ENCODE results near the gene STK32C.
"Not testable (repeated sequence)": the region's sequence is repeated elsewhere in the genome, so short reads cannot be mapped to it uniquely, and the experiment has no call there.

STK32C gene

DNA sequence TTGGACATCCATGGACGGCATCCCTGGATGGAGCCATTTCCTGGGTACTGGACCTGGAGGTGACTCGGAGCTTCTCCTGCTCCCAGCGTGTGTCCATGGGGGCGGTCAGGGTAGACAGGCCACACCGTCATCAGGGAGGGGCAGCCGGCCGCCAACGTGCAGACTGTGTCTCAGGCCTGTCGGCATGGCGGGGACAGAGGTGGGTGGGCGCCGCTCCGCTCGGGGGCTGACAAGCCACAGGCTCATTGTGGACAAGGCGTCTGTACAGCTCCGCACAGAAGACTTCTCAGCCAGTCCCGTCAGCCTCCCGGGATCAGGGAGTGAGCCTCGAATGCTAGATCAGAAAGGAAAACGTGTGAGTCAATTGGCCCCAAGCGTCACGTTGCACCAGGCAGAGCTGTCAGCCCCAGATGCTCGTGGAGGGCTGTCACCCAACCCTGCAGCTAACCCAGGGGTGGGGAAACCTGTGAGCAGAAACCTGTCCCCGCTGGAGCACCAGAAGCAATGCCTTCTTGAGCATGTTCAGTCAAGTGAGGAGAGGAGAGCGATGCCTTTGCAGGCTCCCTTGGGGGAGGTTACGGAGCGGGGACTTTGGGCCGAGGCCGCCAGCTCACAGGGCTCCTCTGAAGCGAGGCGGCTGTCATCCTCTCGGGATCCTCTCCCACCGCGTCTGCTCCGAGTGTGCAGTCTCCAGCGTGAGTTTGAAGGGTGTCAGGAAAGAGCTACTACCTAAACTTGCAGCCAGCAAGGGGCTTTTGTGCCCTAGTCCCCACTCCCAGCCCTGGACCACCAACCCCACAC lies 137.0 kb downstream of the STK32C start:
- DNase-seq (ENCODE audit: low read depth in 1 of 2, low spot score in 1 of 2) = no peak

GRCh38 chr10:132169766-132170560 lies 137.8 kb downstream of the STK32C start:
- DNase-seq (ENCODE audit: low read depth in 1 of 2, low spot score in 1 of 2) = no peak

- no peak for DNase-seq (ENCODE audit: low read depth in 1 of 2, low spot score in 1 of 2)
Observed at GRCh38 chr10:132169031-132169765, 138.6 kb downstream of the STK32C start.

GRCh38 chr10:132168571-132169030 lies 139.1 kb downstream of the STK32C start:
- no peak for DNase-seq (ENCODE audit: low read depth in 1 of 2, low spot score in 1 of 2)

- DNase-seq (ENCODE audit: low read depth in 1 of 2, low spot score in 1 of 2) = no peak
Observed at GRCh38 chr10:132167976-132168375, 139.8 kb downstream of the STK32C start.

GRCh38 chr10:132167041-132167674 lies 140.6 kb downstream of the STK32C start:
- no peak for DNase-seq (ENCODE audit: low read depth in 1 of 2, low spot score in 1 of 2)

- DNase-seq (ENCODE audit: low read depth in 1 of 2, low spot score in 1 of 2) = no peak
Observed at GRCh38 chr10:132166216-132166950, 141.4 kb downstream of the STK32C start.

DNA sequence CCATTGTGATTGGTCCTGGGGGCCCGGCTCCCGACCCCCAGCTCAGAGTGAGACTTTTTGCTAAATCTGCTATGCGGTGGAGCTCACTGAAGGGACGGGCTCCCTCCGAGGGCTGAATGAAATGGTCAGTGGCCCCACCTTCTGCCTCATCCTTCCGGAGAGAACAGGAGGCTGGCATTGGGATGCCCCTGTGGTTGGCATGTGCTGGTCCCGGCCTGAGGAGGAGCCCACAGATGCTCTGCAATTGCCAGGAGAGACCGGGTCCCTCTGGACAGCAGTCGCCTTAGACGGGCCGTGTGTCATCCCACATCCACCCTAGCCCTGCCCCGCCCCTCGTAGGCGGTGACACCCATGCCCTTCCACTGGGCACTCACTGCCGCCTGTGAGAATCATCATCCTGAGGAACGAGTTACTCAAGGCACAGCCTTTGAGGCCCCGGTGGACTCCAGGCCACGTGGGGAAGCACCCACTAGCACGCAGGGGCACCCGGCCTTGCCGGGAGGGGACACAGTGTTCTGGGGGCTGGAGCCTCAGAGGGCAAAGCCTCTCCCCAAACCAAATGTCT lies 142.3 kb downstream of the STK32C start:
- DNase-seq (ENCODE audit: low read depth in 1 of 2, low spot score in 1 of 2) = no peak

DNA sequence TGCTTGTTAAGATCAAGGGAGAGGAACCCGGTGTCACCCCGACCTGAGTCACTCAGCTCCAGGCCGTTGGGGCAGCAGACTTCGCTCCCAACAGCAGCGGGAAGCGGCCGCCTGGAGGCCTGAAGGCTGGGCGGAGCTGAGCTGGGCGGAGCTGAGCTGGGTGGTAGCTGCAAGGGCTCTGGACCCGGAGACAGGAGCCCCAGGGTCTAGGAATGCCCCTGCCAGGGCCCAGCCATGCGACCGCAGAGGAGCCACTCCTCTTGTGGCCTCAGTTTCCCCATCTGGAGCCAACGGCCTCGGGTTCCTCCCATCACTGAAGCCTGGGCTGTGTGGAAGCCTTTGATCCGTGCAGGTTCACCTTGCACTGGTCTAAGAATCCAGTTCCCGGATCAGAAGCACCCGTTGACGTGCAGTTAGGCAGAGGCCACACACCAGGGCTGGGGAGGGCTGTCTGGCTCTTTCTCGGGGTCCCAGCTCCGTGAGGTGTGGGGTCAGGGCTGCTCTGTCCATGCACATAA lies 142.9 kb downstream of the STK32C start:
- no peak for DNase-seq (ENCODE audit: low read depth in 1 of 2, low spot score in 1 of 2)

GRCh38 chr10:132163826-132164515 lies 143.8 kb downstream of the STK32C start:
- DNase-seq (ENCODE audit: low read depth in 1 of 2, low spot score in 1 of 2) = no peak

DNA sequence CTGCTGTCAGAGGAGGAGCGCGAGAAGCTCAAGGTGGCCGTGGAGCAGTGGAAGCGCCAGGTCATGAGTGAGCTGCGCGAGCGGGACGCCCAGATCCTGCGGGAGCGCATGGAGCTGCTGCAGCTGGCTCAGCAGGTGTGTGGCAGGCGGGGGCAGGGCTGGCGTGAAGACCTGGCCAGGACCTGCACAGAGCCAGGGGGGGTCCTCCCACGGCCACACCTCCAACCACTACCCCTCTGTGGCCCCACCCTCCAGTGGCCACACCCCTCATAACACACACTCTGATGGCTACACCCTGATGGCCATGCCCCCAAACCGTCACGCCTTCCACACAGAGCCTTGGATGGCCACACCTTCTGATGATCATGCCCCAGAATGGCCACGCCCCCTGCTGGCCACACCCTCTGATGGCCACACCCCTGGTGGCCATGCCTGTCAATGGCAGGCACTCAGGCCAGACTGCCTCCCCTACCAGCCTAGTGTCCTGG lies 144.4 kb downstream of the STK32C start:
- no peak for DNase-seq (ENCODE audit: low read depth in 1 of 2, low spot score in 1 of 2)

- DNase-seq (ENCODE audit: low read depth in 1 of 2, low spot score in 1 of 2) = no peak
Observed at GRCh38 chr10:132162590-132163277, 145.0 kb downstream of the STK32C start.

GRCh38 chr10:132162021-132162531 lies 145.7 kb downstream of the STK32C start:
- DNase-seq (ENCODE audit: low read depth in 1 of 2, low spot score in 1 of 2) = no peak

DNA sequence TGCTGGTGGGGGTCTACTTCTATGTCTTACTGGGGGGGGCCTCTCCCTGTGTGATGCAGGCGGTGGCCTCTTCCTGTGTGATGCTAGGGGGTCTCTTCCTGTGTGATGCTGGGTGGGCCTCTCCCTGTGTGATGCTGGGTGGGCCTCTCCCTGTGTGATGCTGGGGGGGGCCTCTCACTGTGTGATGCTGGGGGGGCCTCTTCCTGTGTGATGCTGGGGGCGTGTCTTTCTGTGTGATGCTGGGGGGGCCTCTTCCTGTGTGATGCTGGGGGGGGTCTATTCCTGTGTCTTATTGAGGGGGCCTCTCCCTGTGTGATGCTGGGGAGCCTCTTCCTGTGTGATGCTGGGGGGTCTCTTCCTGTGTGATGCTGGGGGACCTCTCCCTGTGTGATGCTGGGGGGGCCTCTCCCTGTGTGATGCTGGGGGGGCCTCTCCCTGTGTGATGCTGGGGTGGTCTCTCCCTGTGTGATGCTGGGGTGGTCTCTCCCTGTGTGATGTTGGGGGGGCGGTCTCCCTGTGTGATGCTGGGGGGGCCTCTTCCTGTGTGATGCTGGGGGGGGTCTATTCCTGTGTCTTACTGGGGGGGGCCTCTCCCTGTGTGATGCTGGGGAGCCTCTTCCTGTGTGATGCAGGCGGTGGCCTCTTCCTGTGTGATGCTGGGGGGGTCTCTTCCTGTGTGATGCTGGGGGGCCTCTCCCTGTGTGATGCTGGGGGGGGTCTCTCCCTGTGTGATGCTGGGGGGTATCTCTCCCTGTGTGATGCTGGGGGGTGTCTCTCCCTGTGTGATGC lies 146.7 kb downstream of the STK32C start:
- DNase-seq (ENCODE audit: low read depth in 1 of 2, low spot score in 1 of 2) = not testable (repeated sequence)

DNA sequence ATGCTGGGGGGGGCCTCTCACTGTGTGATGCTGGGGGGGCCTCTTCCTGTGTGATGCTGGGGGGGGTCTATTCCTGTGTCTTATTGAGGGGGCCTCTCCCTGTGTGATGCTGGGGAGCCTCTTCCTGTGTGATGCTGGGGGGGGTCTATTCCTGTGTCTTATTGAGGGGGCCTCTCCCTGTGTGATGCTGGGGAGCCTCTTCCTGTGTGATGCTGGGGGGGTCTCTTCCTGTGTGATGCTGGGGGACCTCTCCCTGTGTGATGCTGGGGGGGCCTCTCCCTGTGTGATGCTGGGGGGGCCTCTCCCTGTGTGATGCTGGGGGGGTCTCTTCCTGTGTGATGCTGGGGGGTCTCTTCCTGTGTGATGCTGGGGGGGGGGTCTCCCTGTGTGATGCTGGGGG lies 147.5 kb downstream of the STK32C start:
- DNase-seq (ENCODE audit: low read depth in 1 of 2, low spot score in 1 of 2) = not testable (repeated sequence)

- not testable (repeated sequence) for DNase-seq (ENCODE audit: low read depth in 1 of 2, low spot score in 1 of 2)
Observed at GRCh38 chr10:132159302-132160230, 148.2 kb downstream of the STK32C start.

Measured in activated CD4-positive, alpha-beta T cell treated with anti-CD3 and anti-CD28 coated beads, Interleukin-2, amount 50 U/mL, for 24 hours (primary cell).